GM12874 (cell line): ENCODE measurements around the gene B4GALNT3.

Source experiments
- CTCF ChIP-seq: IDR thresholded peaks from 2 replicates; pipeline ENCODE4 v1.5.1; 2011; ENCODE audit warnings: low read depth, mild to moderate bottlenecking, control low read depth, low read length, moderate library complexity; ENCODE audit not compliant: insufficient read depth

B4GALNT3 gene

GRCh38 chr12:503111-503761, 43.5 kb downstream of the B4GALNT3 start:
- no peak for TF ChIP-seq CTCF

GRCh38 chr12:505221-505620, 45.5 kb downstream of the B4GALNT3 start:
- TF ChIP-seq CTCF: no peak

GRCh38 chr12:507391-507796, 47.7 kb downstream of the B4GALNT3 start:
- no peak for TF ChIP-seq CTCF

GRCh38 chr12:508145-508544, 48.4 kb downstream of the B4GALNT3 start:
- no peak for TF ChIP-seq CTCF

GRCh38 chr12:508795-509194, 49.1 kb downstream of the B4GALNT3 start:
- TF ChIP-seq CTCF: no peak

- no peak for TF ChIP-seq CTCF
Observed at GRCh38 chr12:509500-509899, 49.8 kb downstream of the B4GALNT3 start.

GRCh38 chr12:510071-510825, 50.5 kb downstream of the B4GALNT3 start:
- TF ChIP-seq CTCF: no peak
